ENCODE data around the gene KCNT2. TPM values are rescaled to one million over a fixed set of nuclear protein-coding genes. Genes with fewer than 3 reads are reported as not detected.
"Not testable (repeated sequence)": the region's sequence is repeated elsewhere in the genome, so short reads cannot be mapped to it uniquely, and the experiment has no call there.

KCNT2 gene
- total RNA-seq, 1 donor from 2014 or later = 26.2 TPM

DNA sequence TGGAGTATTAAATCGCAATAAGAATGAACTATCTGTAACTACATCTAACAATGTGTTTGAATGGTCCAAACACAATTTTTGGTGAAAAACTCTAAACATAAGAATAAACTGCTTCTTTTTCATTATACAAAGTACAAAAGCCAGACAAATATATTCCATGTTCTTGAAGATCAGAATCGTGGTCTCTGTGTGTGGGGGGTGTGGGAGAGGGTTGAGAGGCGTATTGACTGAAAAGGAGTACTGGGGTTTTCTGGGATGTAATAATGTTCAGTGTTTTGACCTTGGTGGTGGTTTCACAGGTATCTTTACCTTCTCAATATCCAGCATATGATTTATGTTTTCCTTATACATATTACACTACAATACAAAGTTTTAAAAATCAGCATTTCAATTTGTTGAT lies 42.8 kb upstream of the KCNT2 start:
- TF ChIP-seq, protein P1, sequence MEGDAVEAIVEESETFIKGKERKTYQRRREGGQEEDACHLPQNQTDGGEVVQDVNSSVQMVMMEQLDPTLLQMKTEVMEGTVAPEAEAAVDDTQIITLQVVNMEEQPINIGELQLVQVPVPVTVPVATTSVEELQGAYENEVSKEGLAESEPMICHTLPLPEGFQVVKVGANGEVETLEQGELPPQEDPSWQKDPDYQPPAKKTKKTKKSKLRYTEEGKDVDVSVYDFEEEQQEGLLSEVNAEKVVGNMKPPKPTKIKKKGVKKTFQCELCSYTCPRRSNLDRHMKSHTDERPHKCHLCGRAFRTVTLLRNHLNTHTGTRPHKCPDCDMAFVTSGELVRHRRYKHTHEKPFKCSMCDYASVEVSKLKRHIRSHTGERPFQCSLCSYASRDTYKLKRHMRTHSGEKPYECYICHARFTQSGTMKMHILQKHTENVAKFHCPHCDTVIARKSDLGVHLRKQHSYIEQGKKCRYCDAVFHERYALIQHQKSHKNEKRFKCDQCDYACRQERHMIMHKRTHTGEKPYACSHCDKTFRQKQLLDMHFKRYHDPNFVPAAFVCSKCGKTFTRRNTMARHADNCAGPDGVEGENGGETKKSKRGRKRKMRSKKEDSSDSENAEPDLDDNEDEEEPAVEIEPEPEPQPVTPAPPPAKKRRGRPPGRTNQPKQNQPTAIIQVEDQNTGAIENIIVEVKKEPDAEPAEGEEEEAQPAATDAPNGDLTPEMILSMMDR (IDR thresholded peaks at IDR 0.05) = no peak
- peaks cover 38% of the 10 kb centered on the region for H3K4me1 Mint-ChIP-seq (ENCODE audit: unreplicated experiment)
- H3K4me3 Mint-ChIP-seq (ENCODE audit: unreplicated experiment) = peak overlapping the region; percentile 80
- H3K36me3 Mint-ChIP-seq (ENCODE audit: unreplicated experiment) = peaks cover 1% of the 10 kb centered on the region
- H3K27me3 Mint-ChIP-seq (ENCODE audit: unreplicated experiment) = no peaks in the 10 kb centered on the region
- no peak for DNase-seq (ENCODE audit: extremely low spot score, unreplicated experiment)
- peaks cover 6% of the 10 kb centered on the region for H3K9me3 Mint-ChIP-seq (ENCODE audit: unreplicated experiment)
- peak overlapping the region; percentile 86 for H3K27ac Mint-ChIP-seq (ENCODE audit: unreplicated experiment)

DNA sequence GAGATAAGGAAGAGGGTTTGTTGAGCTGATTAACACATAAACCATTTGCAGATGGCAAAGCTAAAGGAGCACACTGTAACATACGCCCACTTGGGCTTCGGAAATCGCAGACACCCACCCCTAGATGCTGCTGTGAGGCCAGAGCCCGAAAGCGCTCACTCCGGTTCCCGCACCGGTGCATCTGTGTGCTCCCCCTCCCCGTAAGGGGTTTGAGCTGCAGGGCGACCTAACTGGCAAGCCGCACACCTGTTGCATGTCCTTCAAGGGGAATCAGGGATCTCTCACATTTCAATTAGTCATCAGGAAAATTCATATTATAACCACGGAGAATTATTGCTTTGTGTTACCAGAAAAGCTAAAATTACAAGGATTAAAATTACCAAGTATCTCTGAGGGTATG lies 42.2 kb upstream of the KCNT2 start:
- H3K27me3 Mint-ChIP-seq (ENCODE audit: unreplicated experiment) = no peaks in the 10 kb centered on the region
- DNase-seq (ENCODE audit: extremely low spot score, unreplicated experiment) = no peak
- peak overlapping the region; percentile 28 for H3K27ac Mint-ChIP-seq (ENCODE audit: unreplicated experiment)
- peaks cover 31% of the 10 kb centered on the region for H3K4me1 Mint-ChIP-seq (ENCODE audit: unreplicated experiment)
- H3K36me3 Mint-ChIP-seq (ENCODE audit: unreplicated experiment) = peaks cover 1% of the 10 kb centered on the region
- peaks cover 3% of the 10 kb centered on the region for H3K9me3 Mint-ChIP-seq (ENCODE audit: unreplicated experiment)
- H3K4me3 Mint-ChIP-seq (ENCODE audit: unreplicated experiment) = no peak overlapping the region
- TF ChIP-seq, protein P1 (IDR thresholded peaks at IDR 0.05) = no peak

DNA sequence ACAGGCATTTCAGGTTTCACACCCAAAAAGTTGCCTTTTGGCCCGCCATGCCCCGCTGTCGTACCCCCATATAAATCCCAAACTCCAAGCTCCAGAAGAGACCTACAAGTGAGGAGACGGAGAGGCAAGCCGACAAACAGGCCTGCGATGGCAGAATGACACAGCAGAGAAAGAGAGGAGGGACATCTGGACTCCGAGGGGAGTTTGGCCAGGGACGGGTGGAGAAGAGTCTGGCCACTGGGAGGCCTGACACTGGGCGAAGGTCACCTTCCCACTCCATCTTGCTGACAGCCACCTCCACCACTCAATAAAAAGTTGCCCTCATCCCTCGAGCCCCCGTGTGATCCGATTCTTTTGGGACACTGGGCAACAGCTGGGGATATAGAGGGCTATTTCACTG lies 41.8 kb upstream of the KCNT2 start:
- no peak for DNase-seq (ENCODE audit: extremely low spot score, unreplicated experiment)
- Mint-ChIP-seq H3K4me1 (ENCODE audit: unreplicated experiment) (peaks cover 28% of the 10 kb centered on the region), H3K4me3 (ENCODE audit: unreplicated experiment) (no peak overlapping the region), H3K9me3 (ENCODE audit: unreplicated experiment) (peaks cover 3% of the 10 kb centered on the region), H3K27me3 (ENCODE audit: unreplicated experiment) (no peaks in the 10 kb centered on the region), H3K27ac (ENCODE audit: unreplicated experiment) (no peak overlapping the region), H3K36me3 (ENCODE audit: unreplicated experiment) (peaks cover 1% of the 10 kb centered on the region)
- TF ChIP-seq, protein P1 (IDR thresholded peaks at IDR 0.05) = no peak

DNA sequence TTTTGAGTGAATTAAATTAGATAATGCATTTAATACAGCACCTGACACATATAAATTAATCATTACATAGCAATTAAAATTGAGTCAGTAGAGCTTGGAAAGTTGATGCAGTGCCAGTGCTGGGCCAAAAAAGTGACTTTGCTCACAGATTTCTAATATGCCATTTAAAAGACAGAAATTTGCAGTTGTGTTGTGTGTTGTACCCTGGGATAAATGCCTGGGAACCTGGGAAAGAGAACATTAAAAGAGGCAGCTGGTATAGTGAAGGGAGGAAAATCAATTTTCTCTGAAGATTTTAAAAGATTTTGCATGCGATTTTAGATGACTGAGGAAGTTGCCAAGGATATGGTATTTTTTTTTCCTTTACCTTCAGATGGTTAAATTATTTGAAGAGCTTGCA lies 32.7 kb upstream of the KCNT2 start:
- Mint-ChIP-seq H3K4me1 (ENCODE audit: unreplicated experiment) (no peaks in the 10 kb centered on the region), H3K27ac (ENCODE audit: unreplicated experiment) (no peak overlapping the region), H3K4me3 (ENCODE audit: unreplicated experiment) (no peak overlapping the region), H3K36me3 (ENCODE audit: unreplicated experiment) (no peaks in the 10 kb centered on the region), H3K9me3 (ENCODE audit: unreplicated experiment) (no peaks in the 10 kb centered on the region), H3K27me3 (ENCODE audit: unreplicated experiment) (no peaks in the 10 kb centered on the region)
- DNase-seq (ENCODE audit: extremely low spot score, unreplicated experiment) = no peak
- TF ChIP-seq, protein P1 (IDR thresholded peaks at IDR 0.05) = no peak

- DNase-seq (ENCODE audit: extremely low spot score, unreplicated experiment); H3K27ac Mint-ChIP-seq (ENCODE audit: unreplicated experiment); H3K27me3 Mint-ChIP-seq (ENCODE audit: unreplicated experiment); H3K4me1 Mint-ChIP-seq (ENCODE audit: unreplicated experiment); H3K4me3 Mint-ChIP-seq (ENCODE audit: unreplicated experiment); H3K36me3 Mint-ChIP-seq (ENCODE audit: unreplicated experiment): not testable (repeated sequence)
- H3K9me3 Mint-ChIP-seq (ENCODE audit: unreplicated experiment) = peaks cover 12% of the 10 kb centered on the region
Observed at GRCh38 chr1:196639291-196639690, 31.1 kb upstream of the KCNT2 start.

- peaks cover 4% of the 10 kb centered on the region for H3K36me3 Mint-ChIP-seq (ENCODE audit: unreplicated experiment)
- H3K27me3 Mint-ChIP-seq (ENCODE audit: unreplicated experiment) = no peaks in the 10 kb centered on the region
- H3K4me1 Mint-ChIP-seq (ENCODE audit: unreplicated experiment) = no peaks in the 10 kb centered on the region
- H3K9me3 Mint-ChIP-seq (ENCODE audit: unreplicated experiment) = peaks cover 12% of the 10 kb centered on the region
- TF ChIP-seq, protein P1 (IDR thresholded peaks at IDR 0.05) = no peak
- H3K4me3 Mint-ChIP-seq (ENCODE audit: unreplicated experiment) = no peak overlapping the region
- H3K27ac Mint-ChIP-seq (ENCODE audit: unreplicated experiment) = no peak overlapping the region
- no peak for DNase-seq (ENCODE audit: extremely low spot score, unreplicated experiment)
Observed at GRCh38 chr1:196638466-196638865, 30.2 kb upstream of the KCNT2 start.

All from osteocyte (in vitro differentiated cells).